ENCODE measurements around the gene COX5B. TPM values are rescaled to one million over a fixed set of nuclear protein-coding genes. Genes with fewer than 3 reads are reported as not detected.

The COX5B gene
- total RNA-seq, 6 experiments from 2014 or later: 153 to 318 (median 197) TPM

DNA sequence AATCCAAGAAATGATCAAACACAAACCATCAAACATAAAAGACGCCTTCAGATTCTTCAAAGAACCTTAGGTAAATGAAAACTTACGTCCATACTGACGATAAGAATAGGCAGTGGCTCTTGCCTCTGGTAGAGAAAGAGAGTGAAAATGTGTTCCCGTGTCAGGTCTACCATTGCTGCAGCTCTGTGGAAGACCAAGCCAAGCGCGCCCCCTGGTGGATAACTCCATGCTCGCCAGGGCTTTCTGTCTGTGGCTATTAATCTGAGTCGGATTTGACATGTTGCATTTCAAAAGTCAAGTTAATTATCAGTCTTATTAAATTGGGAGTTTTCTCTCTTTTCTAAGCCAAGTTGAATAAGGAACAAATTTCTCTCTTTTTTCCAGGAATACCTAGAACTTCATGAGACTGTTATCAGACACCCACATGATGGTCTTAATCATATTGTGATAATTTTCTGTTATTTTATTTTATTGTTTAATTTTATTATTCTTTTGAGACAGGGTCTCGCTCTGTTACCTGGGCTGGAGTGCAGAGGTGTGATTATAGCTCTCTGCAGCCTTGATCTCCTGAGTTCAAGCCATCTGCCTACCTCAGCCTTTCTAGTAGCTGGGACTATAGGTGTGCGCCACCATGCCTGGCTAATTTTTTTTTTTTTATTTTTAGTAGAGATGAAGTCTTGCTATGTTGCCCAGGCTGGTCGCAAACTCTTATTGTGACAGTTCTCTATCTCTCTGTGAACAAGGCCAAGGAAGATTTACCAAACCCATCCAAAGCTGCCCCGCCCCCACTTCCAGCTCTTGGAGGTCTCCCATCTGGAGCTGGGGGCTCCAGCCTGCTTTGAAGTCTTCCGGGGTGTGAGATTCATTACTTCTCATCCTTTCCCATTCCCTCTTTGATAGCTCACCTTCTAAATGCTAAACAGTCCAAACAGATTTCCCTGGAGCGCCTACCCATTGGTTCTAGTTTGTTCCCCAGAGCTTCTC is 51.7 kb downstream of the COX5B start:
- Histone ChIP-seq H3K27me3 (no peaks in the 10 kb centered on the region), H3K4me1 (peaks cover 0 to 4% (median 0%) of the 10 kb centered on the region in 4 donors), H3K27ac (no peak overlapping the region), H3K36me3 (no peaks in the 10 kb centered on the region), H3K9me3 (no peaks in the 10 kb centered on the region), H3K4me3 (no peak overlapping the region)
- intact Hi-C loops (cut with DNase I): loop anchor here in 1 of 2 donors (10.0 kb wide), 1 partner anchor 103 kb away; no protein-coding TSS in a partner anchor
- no peak for TF ChIP-seq POLR2A (IDR thresholded peaks at IDR 0.05)
- TF ChIP-seq, protein P1, sequence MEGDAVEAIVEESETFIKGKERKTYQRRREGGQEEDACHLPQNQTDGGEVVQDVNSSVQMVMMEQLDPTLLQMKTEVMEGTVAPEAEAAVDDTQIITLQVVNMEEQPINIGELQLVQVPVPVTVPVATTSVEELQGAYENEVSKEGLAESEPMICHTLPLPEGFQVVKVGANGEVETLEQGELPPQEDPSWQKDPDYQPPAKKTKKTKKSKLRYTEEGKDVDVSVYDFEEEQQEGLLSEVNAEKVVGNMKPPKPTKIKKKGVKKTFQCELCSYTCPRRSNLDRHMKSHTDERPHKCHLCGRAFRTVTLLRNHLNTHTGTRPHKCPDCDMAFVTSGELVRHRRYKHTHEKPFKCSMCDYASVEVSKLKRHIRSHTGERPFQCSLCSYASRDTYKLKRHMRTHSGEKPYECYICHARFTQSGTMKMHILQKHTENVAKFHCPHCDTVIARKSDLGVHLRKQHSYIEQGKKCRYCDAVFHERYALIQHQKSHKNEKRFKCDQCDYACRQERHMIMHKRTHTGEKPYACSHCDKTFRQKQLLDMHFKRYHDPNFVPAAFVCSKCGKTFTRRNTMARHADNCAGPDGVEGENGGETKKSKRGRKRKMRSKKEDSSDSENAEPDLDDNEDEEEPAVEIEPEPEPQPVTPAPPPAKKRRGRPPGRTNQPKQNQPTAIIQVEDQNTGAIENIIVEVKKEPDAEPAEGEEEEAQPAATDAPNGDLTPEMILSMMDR (IDR thresholded peaks at IDR 0.05): peak; percentile 96 to 97 (median 96)
- WGBS (ENCODE audit: insufficient coverage, low coverage, low lambda C conversion rate, missing lambda C conversion rate): 25% methylated on average over 14 of the region's 14 CpGs
- DNase-seq: peak; percentile 88 to 90 (median 88)
- peak; percentile 99 to 100 (median 99) for ATAC-seq

Small RNA genes lying within 50 kb of the gene (small RNA-seq; reads per million reads assigned to genes)
- gene RNU4-8P: 0 reads per million in 2 experiments

Other genes starting within 250 kb of the COX5B start
- 1 to 10 TPM; 2.0 to 6.9 (median 3.6) TPM for gene ANKRD36B, start 56.2 kb upstream of the COX5B start, total RNA-seq
- gene ACTR1B, start 18.0 kb downstream of the COX5B start, total RNA-seq: 10 to 100 TPM; 32.3 to 44.4 (median 35.1) TPM
- gene C2orf92, start 23.7 kb downstream of the COX5B start, total RNA-seq: 10 to 100 TPM in 1 of 6 experiments, 1 to 10 TPM in 5; 2.0 to 12.8 (median 4.4) TPM
- gene ZAP70, start 67.5 kb downstream of the COX5B start, total RNA-seq: 1 to 10 TPM in 4 of 6 experiments, under 1 TPM in 2; 0.74 to 2.1 (median 1.4) TPM

Measured in right lobe of liver (tissue), 6 donors.